NCI-H2196 (cell line): ENCODE data around the gene ST7.
"Not testable (repeated sequence)": the region's sequence is repeated elsewhere in the genome, so short reads cannot be mapped to it uniquely, and the experiment has no call there.

Experiments used
- DNase-seq: peaks from one replicate; lab custom pipeline; 2025; ENCODE audit not compliant: unreplicated experiment; lab: John Stamatoyannopoulos, UW

ST7 gene

GRCh38 chr7:117090791-117091190, 137.5 kb downstream of the ST7 start:
- DNase-seq: no peak

DNA sequence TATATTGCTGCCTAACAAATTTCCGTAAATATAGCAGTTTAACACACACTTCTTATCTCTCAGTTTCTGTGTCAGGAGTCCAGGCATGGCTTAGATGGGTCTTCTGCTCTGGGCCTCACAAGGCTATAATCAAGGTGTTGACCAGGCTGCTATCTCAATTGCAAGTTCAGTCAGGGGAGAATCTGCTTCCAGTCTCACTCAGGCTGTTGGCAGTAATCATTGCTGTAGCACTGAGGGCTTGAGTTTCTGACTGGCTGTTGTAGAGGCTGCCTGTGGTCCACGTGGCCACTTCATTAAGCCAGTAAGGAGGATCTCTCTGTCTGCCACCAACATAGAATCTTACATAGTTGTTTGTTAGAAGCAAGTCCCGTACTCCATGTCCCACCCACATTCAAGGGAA, 138.4 kb downstream of the ST7 start:
- DNase-seq: no peak

GRCh38 chr7:117092785-117093184, 139.5 kb downstream of the ST7 start:
- no peak for DNase-seq

DNA sequence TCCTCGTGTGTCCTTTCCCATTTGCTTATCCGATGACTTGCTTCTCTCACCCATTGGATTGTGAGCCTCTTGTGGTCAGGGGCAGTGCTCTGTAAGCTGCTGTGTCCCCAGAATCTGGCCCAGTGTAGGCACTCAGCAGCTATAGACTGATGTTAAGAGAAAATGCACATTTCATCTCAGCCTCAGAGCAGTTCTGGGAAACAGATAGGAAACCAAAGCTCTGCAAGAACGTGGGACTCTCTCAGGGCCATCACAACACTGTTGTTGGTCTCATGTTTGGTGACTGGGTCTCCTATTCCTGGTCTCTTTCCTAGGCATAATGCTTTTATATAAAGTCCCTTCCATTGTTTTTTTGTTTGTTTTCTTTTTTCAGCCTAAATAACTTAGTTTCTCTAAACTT, 141.2 kb downstream of the ST7 start:
- no peak for DNase-seq

- no peak for DNase-seq
Observed at GRCh38 chr7:117095055-117095454, 141.8 kb downstream of the ST7 start.

DNA sequence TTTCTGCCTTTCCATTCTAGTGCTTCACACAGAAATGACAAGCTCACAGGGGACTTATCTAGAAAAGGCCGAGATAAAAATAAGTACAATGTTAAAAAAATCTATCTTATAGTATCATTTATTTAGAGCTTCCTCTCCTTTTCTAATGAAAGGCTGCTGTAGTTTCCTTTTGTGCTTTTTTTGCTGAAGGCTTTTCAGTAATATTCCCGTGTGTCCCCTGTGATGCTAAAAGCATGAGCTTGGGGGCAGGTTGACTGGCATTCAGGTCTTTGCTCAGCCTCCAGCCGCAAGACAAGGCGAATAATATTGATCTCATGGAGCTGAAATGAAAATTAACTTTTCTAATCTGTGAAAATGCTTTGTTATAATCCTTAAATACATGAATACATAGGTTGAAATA, 143.0 kb downstream of the ST7 start:
- no peak for DNase-seq

DNA sequence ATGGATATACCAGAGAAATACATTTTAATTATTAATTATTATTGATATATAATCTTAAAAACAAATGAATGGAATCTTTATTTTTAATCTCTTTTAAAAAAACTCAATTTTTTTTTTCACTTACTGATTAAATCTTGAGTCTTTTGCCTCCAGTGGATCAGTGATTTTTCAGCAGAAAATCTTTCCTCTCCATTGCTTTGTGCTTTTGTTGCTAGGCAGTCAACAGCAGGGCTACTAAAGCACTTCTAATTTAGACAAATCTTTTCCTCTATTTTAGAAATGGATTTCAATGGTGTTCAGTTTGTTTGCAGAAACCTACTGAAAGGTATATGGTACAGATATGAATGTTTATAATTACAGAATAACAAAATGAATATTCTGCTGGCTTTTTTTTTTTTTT, 143.6 kb downstream of the ST7 start:
- no peak for DNase-seq

DNA sequence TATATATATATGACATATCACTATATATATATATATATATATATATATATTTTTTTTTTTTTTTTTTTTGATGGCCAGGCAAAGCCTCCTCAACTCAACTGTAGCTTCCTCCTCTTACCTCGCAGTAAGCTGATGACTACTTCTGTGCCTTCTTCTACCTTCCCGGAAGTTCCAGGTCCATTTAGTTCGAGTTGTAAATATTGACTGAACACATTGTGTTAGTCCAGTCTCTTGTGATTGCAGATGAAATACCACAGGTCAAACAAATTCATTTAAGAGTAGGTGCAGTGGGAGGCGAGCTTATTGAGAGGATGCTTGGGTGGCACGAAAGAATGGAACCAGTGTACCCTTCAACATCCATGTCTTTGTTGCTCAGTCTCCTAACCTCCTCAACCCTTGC, 144.6 kb downstream of the ST7 start:
- no peak for DNase-seq

GRCh38 chr7:117098457-117098856, 145.2 kb downstream of the ST7 start:
- no peak for DNase-seq

- DNase-seq: no peak
Observed at GRCh38 chr7:117101026-117101425, 147.7 kb downstream of the ST7 start.

DNA sequence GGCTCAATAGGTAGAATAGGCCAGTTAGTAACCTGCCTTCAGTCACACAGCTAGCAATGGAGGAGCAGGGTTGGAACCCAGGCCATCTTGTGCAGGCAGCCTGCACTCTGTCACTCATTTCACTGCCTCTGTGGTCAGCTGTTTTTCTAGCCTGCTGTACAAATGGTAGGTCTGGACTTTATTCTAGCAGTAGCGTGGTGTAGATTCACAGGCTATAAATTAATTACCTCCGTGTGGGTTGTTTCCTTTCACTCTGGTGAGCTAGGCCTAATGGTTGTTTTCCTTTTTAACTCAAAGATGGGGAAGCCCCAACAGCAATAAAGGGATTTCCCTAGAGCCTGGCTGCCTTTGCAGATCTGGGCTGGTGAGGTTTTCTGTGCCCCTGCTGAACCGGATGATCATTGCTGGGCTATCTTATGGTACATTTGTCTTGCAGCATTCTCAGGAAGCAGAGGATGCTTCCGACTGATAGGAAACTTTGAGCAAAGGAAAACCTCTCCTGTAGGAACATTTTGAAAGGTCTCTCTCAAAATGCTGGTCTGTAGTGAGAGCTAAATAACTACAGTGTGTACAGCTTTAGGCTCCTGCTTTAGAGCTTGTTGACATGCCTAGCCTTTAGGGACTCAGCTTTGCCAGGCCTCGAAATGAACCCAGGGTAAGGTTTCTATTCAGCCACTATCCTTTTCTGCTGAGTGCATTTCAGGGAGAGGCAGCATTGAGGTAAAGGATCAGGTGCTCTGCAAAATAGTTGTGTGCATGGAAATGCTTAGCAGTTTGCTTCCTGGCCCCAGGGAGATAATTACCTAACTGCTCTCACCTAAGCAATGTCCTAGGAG, 157.4 kb downstream of the ST7 start:
- no peak for DNase-seq

GRCh38 chr7:117111535-117111934, 158.2 kb downstream of the ST7 start:
- DNase-seq: no peak

GRCh38 chr7:117112640-117113039, 159.3 kb downstream of the ST7 start:
- DNase-seq: no peak

GRCh38 chr7:117113871-117114270, 160.6 kb downstream of the ST7 start:
- no peak for DNase-seq

- DNase-seq: no peak
Observed at GRCh38 chr7:117114272-117114671, 161.0 kb downstream of the ST7 start.

DNA sequence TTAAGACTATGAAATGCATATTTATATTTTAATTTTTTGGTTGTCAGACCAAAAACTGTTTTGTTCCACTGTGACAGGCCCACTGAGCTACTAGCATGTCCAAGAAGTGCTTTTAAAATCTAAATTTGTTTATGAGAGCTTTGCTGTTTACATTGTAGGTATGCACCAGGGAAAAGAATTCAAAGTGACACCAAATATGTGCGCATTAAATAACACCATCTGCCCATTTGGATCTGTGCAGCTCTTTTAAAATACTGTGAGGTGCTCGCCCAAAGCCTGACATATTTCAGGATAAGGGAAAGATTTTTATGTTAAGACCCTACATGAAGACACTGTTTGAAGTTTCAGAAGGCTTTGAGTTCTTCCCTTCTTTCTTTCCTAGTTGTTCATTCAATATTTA, 162.9 kb downstream of the ST7 start:
- no peak for DNase-seq

- DNase-seq: no peak
Observed at GRCh38 chr7:117117172-117117571, 163.9 kb downstream of the ST7 start.

DNA sequence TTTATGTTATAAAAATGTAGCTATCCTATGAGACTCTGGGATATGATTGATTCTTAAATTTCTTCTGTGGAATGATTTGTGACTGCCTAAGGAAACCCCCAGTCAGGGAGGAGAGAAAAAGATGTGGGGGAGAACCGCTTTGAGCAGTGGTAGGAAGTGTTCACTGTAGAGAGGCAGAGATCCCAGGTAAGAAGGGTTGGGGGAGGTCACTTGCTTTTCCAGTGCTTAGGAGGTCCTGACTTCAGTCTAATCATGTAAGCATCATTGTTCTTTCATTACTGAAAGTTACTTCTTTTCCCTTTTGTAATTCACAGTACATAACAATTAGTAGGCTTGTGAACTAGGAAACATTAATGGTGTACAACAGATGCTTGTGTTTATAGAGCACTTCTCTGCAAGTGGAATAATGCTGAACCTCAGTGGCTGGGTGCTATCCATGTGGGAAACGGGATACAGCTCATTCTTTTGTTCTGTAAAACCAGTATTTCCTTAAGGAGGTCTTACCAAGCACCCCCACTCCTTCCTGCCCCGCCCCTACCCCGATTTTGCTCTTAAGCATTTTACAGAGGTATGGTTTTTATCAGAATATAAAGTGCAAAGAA, 165.4 kb downstream of the ST7 start:
- DNase-seq: no peak

GRCh38 chr7:117119192-117119924, 166.1 kb downstream of the ST7 start:
- DNase-seq: peak; percentile 68

DNA sequence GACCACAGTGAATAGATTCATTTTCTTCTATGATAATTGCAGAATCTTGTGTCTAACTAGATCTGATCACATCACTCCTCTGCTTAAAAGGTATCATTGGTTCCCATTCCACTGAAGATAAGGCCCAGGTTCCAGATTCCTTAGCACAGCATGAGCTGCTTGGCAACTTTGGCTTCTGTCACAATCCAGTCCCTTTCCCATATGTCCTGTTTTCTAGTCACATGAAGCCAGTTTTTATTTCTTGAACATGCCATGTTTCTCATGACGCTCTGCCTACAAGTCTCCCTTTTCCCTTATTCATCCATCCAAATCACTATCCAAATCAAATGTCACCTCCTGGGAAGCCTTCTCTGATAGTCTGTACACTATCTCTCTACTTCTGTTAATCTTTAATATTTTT, 167.0 kb downstream of the ST7 start:
- not testable (repeated sequence) for DNase-seq

DNA sequence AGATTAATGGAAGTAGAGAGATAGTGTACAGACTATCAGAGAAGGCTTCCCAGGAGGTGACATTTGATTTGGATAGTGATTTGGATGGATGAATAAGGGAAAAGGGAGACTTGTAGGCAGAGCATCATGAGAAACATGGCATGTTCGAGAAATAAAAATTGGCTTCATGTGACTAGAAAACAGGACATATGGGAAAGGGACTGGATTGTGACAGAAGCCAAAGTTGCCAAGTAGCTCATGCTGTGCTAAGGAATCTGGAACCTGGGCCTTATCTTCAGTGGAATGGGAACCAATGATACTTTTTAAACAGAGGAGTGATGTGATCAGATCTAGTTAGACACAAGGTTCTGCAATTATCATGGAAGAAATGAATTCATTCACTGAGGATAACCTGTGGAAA, 168.7 kb downstream of the ST7 start:
- DNase-seq: not testable (repeated sequence)

DNA sequence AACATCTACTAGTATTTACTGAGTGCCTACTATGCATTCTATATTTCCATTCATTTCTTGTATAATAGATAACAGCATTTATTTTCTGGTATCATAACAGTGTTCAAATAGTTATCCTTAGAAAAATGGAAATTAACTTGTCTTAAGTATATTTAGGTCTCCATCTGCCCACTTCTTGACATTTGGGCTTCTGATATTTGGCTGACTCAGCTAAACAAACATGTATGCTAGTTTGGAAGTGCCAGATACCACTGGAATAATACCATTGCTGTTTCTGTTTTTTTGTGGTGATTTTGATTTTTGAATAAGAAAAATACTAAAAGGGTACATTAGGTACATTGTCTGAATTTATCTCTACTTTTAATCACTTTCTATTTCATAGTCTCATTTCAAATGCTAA, 169.2 kb downstream of the ST7 start:
- DNase-seq: no peak
